Smooth muscle cell (in vitro differentiated cells): Measurements from ENCODE around the gene CALHM2. TPM values are rescaled to one million over a fixed set of nuclear protein-coding genes. Genes with fewer than 3 reads are reported as not detected.

Experiments used
- DNase-seq: peaks from one replicate; lab custom pipeline; 2025; ENCODE audit not compliant: unreplicated experiment; lab: John Stamatoyannopoulos, UW
- H2AFZ ChIP-seq: fragments of 200-600 bp; sonication (generic); 2 replicates; pipeline ENCODE4 v1.6.0; 2016; ENCODE audit warnings: antibody characterized with exemption, low read depth, mild to moderate bottlenecking
- H3F3A ChIP-seq: fragments of 200-600 bp; sonication (generic); 2 replicates; pipeline ENCODE4 v1.6.0; 2017; ENCODE audit warnings: antibody characterized with exemption, low read depth
- H3K27ac ChIP-seq: fragments of 200-600 bp; sonication (generic); 2 replicates; pipeline ENCODE4 v1.5.1; 2016; ENCODE audit warnings: low read depth, mild to moderate bottlenecking
- H3K27me3 ChIP-seq: fragments of 200-600 bp; sonication (generic); 2 replicates; pipeline ENCODE4 v1.6.1; 2016; ENCODE audit warnings: low read depth, mild to moderate bottlenecking
- H3K36me3 ChIP-seq: fragments of 200-600 bp; sonication (generic); 2 replicates; pipeline ENCODE4 v1.5.1; 2016; ENCODE audit warnings: low read depth
- H3K4me1 ChIP-seq: fragments of 200-600 bp; sonication (generic); 2 replicates; pipeline ENCODE4 v1.5.1; 2016; ENCODE audit warnings: low read depth
- H3K4me2 ChIP-seq: fragments of 200-600 bp; sonication (generic); 2 replicates; pipeline ENCODE4 v1.6.0; 2016; ENCODE audit warnings: mild to moderate bottlenecking
- H3K4me3 ChIP-seq: fragments of 200-600 bp; sonication (generic); 2 replicates; pipeline ENCODE4 v1.5.1; 2016; ENCODE audit warnings: mild to moderate bottlenecking
- H3K79me2 ChIP-seq: fragments of 200-600 bp; sonication (generic); 2 replicates; pipeline ENCODE4 v1.6.0; 2016; ENCODE audit warnings: low read depth, mild to moderate bottlenecking
- H3K9ac ChIP-seq: fragments of 200-600 bp; sonication (generic); 2 replicates; pipeline ENCODE4 v1.6.0; 2016; ENCODE audit warnings: low read depth
- H3K9me3 ChIP-seq: fragments of 200-600 bp; sonication (generic); replicated peaks from 2 replicates; pipeline ENCODE4 v1.5.1; 2016; ENCODE audit warnings: low read depth
- H4K20me1 ChIP-seq: fragments of 200-600 bp; sonication (generic); 2 replicates; pipeline ENCODE4 v1.6.0; 2016; ENCODE audit warnings: low read depth
- WGBS: methylation state at CpG from one replicate; pipeline ENCODE4 v1.1.7; 2016; ENCODE audit warnings: low lambda C conversion rate; 5-methylcytosine and 5-hydroxymethylcytosine counted together
- polyA plus RNA-seq: library from polyadenylated mRNA; unstranded; fragments of >200 nt; fragmentation: Nextera tagmentation; extraction: Ambion mirVana; gene quantifications from 2 replicates; pipeline ENCODE4 v1.2.1, GENCODE V29; 2016
- total RNA-seq: library from RNA; depleted of rRNA; stranded (reverse); fragments of >200 nt; gene quantifications from 2 replicates; pipeline ENCODE4 v1.2.3, GENCODE V29; 2014
- TF ChIP-seq, protein P1 (sequence below): fragments of 200-600 bp; sonication (generic); IDR thresholded peaks from 2 replicates; pipeline ENCODE4 v1.5.1; 2017; ENCODE audit warnings: borderline replicate concordance, mild to moderate bottlenecking, antibody characterized with exemption; ENCODE audit not compliant: insufficient read depth, poor library complexity, severe bottlenecking

Gene CALHM2
- total and polyA plus RNA-seq, 2 experiments from 2014 or later, result 3.1 to 8.6 TPM

DNA sequence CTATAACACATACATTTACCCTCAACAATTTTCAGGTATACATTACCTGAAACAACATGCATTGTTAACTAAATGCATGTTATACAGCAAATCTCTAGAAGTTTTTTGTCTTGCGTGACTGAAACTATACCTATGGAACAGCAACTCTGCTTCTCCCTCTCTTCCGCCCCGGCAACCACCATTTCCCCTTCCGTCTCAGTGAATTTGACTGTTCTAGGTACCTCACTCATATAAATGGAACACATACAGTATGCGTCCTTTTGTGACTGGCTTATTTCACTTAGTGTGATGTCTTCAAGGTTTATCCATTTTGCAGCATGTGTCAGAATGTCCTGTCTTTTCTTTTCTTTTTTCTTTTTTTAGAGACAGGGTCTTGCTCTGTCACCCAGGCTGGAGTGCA lies 22.5 kb downstream of the CALHM2 start:
- Histone ChIP-seq H3F3A (no peaks in the 10 kb centered on the region), H3K36me3 (peaks cover 26% of the 10 kb centered on the region), H3K79me2 (no peaks in the 10 kb centered on the region), H3K4me1 (no peaks in the 10 kb centered on the region), H3K4me2 (no peak overlapping the region), H3K27ac (no peak overlapping the region), H4K20me1 (no peaks in the 10 kb centered on the region), H3K27me3 (no peaks in the 10 kb centered on the region), H3K4me3 (no peak overlapping the region), H2AFZ (no peak overlapping the region), H3K9ac (no peak overlapping the region), H3K9me3 (no peaks in the 10 kb centered on the region)
- 96% methylated on average over 5 of the region's 5 CpGs for WGBS
- DNase-seq, result no peak
- TF ChIP-seq, protein P1, sequence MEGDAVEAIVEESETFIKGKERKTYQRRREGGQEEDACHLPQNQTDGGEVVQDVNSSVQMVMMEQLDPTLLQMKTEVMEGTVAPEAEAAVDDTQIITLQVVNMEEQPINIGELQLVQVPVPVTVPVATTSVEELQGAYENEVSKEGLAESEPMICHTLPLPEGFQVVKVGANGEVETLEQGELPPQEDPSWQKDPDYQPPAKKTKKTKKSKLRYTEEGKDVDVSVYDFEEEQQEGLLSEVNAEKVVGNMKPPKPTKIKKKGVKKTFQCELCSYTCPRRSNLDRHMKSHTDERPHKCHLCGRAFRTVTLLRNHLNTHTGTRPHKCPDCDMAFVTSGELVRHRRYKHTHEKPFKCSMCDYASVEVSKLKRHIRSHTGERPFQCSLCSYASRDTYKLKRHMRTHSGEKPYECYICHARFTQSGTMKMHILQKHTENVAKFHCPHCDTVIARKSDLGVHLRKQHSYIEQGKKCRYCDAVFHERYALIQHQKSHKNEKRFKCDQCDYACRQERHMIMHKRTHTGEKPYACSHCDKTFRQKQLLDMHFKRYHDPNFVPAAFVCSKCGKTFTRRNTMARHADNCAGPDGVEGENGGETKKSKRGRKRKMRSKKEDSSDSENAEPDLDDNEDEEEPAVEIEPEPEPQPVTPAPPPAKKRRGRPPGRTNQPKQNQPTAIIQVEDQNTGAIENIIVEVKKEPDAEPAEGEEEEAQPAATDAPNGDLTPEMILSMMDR, result no peak

DNA sequence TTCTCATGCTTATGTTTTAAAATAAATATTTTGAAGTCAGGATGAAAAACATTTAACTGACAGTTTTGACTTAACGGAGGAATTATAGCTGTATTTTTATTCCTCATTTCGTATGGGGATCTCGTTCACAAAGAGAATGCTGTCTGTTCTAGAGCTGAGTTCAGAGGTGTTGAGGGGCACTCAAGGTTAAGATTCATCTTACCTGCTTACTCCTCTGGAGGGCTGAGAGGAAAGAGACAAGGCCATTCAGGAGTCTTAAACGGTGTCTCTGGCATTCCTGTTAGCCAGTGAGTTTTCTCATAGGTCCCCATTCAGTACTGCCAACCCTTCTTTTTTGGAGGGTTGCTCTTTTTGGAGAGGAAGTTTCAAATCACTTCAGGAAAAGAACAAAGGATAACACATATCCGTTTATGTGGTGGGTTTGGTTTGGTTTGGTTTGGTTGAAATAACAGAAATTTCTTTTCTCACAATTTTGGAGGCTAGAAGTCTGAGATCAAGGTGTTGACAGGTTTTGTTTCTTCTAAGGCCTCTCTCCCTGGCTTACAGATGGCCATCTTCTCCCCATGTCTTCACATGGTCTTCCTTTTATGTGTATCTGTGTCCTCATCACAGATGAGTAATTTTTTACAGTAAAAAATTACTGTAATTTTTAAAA lies 23.1 kb downstream of the CALHM2 start:
- no peaks in the 10 kb centered on the region for H3F3A ChIP-seq
- no peak overlapping the region for H2AFZ ChIP-seq
- H3K27me3 ChIP-seq, result no peaks in the 10 kb centered on the region
- no peaks in the 10 kb centered on the region for H3K79me2 ChIP-seq
- H3K4me2 ChIP-seq, result no peak overlapping the region
- no peaks in the 10 kb centered on the region for H4K20me1 ChIP-seq
- no peaks in the 10 kb centered on the region for H3K9me3 ChIP-seq
- TF ChIP-seq, protein P1, result no peak
- no peaks in the 10 kb centered on the region for H3K4me1 ChIP-seq
- DNase-seq, result no peak
- 92% methylated on average over 5 of the region's 5 CpGs for WGBS
- H3K27ac ChIP-seq, result no peak overlapping the region
- no peak overlapping the region for H3K9ac ChIP-seq
- no peak overlapping the region for H3K4me3 ChIP-seq
- H3K36me3 ChIP-seq, result peaks cover 22% of the 10 kb centered on the region

DNA sequence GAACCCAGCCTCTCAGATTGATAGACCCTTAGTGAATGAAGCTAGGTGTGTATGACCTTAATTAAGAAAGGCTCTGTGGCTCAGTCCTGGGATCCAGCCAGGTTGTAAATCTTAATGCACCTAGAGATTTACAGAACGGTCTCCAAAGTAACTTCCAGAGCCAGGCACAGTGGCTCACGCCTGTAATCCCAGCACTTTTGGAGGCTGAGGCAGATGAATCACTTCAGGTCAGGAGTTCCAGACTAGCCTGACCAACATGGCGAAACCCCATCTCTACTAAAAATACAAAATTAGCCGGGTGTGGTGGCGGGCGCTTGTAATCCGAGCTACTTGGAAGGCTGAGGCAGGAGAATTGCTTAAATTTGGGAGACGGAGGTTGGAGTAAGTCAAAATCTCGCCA lies 24.3 kb downstream of the CALHM2 start:
- Histone ChIP-seq H3K36me3 (peaks cover 24% of the 10 kb centered on the region), H3K9ac (no peak overlapping the region), H2AFZ (no peak overlapping the region), H4K20me1 (no peaks in the 10 kb centered on the region), H3F3A (no peaks in the 10 kb centered on the region), H3K4me3 (no peak overlapping the region), H3K4me2 (no peak overlapping the region), H3K27ac (no peak overlapping the region), H3K9me3 (no peaks in the 10 kb centered on the region), H3K79me2 (no peaks in the 10 kb centered on the region), H3K27me3 (no peaks in the 10 kb centered on the region), H3K4me1 (no peaks in the 10 kb centered on the region)
- TF ChIP-seq, protein P1, result no peak
- WGBS, result 89% methylated on average over 9 of the region's 9 CpGs
- no peak for DNase-seq

DNA sequence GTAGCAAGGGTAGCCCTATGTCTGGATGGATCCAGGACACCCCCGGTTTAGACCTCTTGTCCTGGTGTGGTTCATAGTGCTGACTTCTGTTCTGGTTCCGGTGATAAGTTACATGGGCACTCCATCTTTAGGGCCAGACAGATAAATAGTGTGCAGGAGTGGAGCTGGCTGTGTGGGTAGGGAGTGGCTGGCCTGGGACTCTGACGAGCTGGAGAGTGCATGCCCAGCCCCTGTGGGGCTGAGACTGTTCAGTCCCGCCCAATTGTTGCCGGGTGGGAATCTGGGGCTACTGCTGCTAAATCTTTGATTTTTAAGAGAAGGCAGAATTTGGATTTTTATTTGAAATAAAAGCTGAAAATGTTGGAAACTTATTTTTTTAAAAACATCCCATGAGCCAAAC lies 28.4 kb downstream of the CALHM2 start:
- no peak overlapping the region for H2AFZ ChIP-seq
- H3F3A ChIP-seq, result no peaks in the 10 kb centered on the region
- no peak for DNase-seq
- H3K9ac ChIP-seq, result no peak overlapping the region
- no peaks in the 10 kb centered on the region for H3K27me3 ChIP-seq
- H3K36me3 ChIP-seq, result peaks cover 21% of the 10 kb centered on the region
- TF ChIP-seq, protein P1, result no peak
- H3K4me3 ChIP-seq, result no peak overlapping the region
- H3K4me2 ChIP-seq, result no peak overlapping the region
- H3K4me1 ChIP-seq, result no peaks in the 10 kb centered on the region
- H3K79me2 ChIP-seq, result no peaks in the 10 kb centered on the region
- no peaks in the 10 kb centered on the region for H3K9me3 ChIP-seq
- H4K20me1 ChIP-seq, result no peaks in the 10 kb centered on the region
- H3K27ac ChIP-seq, result no peak overlapping the region
- WGBS, result 91% methylated on average over 5 of the region's 5 CpGs
